GOT3 (cell line): ENCODE measurements around the gene TLCD3B.
"Not testable (repeated sequence)": the region's sequence is repeated elsewhere in the genome, so short reads cannot be mapped to it uniquely, and the experiment has no call there.

Experiments
- DNase-seq: peaks from one replicate; lab custom pipeline; 2025; ENCODE audit warnings: mixed read lengths; lab: John Stamatoyannopoulos, UW

The TLCD3B gene

GRCh38 chr16:30025574-30025973, 5.5 kb downstream of the TLCD3B start:
- no peak for DNase-seq

- no peak for DNase-seq
These were observed 5.9 kb downstream of the TLCD3B start for GRCh38 chr16:30025156-30025555.

- no peak for DNase-seq
These were observed 6.6 kb downstream of the TLCD3B start for GRCh38 chr16:30024451-30024850.

GRCh38 chr16:30023586-30023985, 7.5 kb downstream of the TLCD3B start:
- DNase-seq: no peak

DNA sequence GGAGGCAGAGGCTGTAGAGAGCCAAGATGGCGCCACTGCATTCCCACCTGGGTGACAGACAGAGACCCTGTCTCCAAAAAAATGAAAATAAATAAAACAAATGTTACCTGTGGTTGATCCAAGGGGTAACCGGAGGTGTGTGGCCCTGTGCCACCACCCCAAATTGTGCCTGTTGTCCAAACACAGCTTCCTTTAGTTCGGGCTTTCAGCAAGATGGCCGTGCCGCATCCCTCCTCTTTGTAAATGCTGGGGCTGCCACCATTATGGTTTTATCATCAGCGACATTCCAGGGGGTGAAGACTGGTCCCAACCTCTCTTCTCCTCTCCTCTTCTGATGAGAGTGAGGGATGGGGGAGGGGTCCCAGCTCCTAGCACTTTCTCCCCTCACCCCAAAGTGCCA, 8.2 kb downstream of the TLCD3B start, which contains the start of gene C16orf92:
Gene C16orf92 (plus strand): TSS at position 312 of the 400 bp plus-strand sequence. CDS start 143 bp downstream, outside the sequence.
- no peak for DNase-seq

DNA sequence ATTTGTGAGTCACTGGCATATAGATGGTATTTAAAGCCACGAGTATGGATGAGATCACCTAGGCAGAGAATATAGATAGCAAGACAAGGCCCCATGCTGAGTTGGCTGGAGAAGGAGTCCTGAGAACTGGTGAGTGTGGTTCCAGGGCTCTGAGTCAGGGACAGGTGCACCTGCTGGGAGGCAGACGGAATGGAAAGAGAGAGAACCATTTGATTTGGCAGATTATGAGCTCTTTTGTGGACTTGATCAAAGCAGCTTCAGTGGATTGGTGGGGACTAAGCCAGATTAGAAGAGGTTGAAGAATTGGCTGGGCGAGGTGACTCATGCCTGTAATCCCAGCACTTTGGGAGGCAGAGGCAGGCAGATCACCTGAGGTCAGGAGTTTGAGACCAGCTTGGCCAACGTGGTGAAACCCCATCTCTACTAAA, 12.3 kb downstream of the TLCD3B start:
- no peak for DNase-seq

- not testable (repeated sequence) for DNase-seq
These were observed 13.1 kb downstream of the TLCD3B start for GRCh38 chr16:30017937-30018336.

- DNase-seq: no peak
These were observed 13.8 kb downstream of the TLCD3B start for GRCh38 chr16:30017277-30017656.

- DNase-seq: no peak
These were observed 14.4 kb downstream of the TLCD3B start for GRCh38 chr16:30016555-30017276.

DNA sequence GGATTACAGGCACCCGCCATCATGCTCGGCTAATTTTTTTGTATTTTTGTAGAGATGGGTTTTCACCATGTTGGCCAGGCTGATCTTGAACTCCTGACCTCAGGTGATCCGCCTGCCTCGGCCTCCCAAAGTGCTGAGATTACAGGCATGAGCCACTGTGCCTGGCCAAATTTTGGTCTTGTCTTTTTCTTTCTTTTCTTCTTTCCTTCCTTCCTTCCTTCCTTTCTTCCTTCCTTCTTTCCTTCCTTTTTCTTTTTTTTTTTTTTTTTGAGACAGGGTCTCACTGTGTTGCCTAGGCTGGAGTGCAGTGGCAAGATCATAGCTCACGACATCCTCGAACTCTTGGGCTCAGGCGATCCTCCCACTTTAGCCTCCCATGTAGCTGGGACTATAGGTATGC, 15.6 kb downstream of the TLCD3B start:
- not testable (repeated sequence) for DNase-seq

DNA sequence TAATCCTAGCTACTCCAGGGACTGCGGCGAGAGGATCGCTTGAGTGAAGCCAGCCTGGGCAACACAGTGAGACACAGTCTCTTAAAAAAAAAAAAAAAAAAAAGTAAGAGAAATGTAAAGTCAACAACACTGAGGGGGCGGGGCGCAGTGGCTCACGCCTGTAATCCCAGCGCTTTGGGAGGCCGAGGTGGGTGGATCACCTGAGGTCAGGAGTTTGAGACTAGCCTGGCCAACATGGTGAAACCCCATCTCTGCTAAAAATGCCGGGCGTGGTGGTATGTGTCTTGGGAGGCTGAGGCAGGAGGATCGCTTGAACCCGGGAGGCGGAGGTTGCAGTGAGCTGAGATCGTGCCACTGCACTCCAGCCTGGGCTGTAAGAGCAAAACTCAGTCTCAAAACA, 18.5 kb downstream of the TLCD3B start:
- not testable (repeated sequence) for DNase-seq

- no peak for DNase-seq
These were observed 19.2 kb downstream of the TLCD3B start for GRCh38 chr16:30011714-30012504.

GRCh38 chr16:30010844-30011713, 20.0 kb downstream of the TLCD3B start, which contains the start of gene DOC2A:
Gene DOC2A, minus strand, starts transcription at chr16:30011027. Its CDS starts 805 bp downstream, at chr16:30010222.
- DNase-seq: no peak

- DNase-seq: no peak
These were observed 20.9 kb downstream of the TLCD3B start for GRCh38 chr16:30009990-30010843.

DNA sequence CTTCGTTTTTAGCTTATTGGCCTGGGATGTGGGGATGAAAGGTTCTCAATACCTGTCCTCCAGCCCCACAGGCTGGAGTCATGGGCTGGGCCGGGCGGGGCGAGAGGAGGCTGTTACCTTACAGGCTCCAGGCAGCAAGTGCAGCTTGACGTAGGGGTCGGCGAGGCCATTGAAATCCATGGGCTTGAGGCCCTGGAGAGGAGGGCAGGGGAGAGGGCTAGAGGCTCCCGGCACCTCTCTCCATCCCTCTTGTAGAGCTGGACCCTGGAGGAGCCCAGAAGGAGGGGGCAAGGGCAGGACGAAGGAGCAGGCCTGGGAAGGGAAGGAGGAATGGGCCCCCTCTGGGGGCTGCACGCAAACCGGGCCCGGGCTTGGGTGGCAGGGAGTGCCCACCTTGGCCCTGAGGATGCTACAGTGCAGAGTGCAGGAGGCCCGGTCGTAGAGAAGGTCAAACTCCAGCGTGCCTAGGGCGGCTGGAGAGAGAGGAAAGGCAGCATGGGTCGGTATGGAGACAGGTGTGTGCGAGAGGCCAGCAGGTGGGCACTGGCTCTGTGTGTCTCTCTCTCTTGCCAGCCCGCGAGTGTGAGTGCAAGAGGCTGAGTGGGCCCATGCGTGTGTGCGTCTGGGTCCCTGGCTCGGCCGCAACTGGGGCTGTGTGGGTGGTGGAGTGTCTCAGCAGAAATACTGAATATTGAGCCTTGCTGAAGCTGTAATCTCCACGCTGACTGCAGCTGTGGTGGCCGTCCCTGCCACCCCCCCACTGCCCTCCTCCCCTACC, 21.8 kb downstream of the TLCD3B start:
- no peak for DNase-seq

DNA sequence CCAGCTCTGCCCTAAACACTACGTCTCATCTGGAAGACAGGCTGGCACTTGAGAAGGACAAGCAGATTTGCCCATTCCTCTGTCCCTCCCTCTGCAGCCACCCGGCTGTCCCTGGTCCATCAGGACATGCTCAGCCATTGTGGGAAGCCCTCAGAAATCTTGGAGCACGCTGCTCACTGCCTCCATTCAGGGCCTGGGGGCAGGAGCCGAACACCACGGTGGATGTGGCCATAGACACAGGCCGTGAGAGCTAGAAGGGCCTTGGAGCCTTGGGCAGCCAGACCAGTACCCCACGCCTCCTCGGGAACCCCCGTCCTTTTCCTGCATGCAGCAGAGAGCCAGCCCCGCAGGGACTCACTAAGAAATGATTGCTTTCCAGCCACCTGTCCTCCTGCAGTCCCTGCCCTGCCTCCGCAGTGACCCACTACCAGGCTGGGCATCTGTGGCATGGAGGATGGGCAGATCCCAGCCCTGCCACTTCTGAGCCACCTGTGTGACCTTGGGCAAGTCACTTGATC, 23.6 kb downstream of the TLCD3B start:
- no peak for DNase-seq

DNA sequence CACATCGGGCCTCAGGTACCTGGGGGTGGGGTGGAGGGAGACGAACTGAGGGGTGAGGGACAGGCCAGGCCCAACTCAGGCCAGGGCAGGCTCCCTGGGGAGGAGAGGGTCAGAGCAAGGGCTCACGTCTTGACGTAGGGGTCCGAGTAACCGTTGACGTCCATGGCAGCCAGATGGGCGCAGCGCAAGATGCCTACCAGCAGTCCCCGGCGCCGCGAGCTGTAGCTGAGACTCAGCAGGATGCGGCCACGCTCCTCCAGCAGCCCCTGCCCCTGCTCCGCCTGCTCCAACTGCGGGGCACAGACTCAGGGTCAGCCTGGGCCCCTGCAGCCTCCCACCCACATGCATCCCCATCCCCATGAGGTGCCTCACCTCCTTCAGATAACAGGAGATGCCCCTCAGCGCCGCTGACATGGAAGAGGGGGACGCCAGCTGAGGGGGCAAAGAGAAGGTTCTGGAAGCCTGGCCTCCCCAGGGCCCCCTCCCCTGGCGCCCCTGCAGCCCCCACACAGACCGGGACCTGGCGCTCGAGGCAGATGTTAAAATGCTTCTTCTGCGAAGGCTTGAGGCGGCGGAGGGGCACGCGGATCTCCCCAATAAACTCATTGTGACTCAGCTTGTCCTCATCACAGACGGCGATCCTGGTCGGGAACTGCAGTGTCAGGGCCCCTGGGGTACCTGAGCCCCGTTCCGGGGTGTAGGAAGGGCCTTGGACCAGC, 24.3 kb downstream of the TLCD3B start:
- DNase-seq: no peak

GRCh38 chr16:30006095-30006473, 25.0 kb downstream of the TLCD3B start:
- no peak for DNase-seq

DNA sequence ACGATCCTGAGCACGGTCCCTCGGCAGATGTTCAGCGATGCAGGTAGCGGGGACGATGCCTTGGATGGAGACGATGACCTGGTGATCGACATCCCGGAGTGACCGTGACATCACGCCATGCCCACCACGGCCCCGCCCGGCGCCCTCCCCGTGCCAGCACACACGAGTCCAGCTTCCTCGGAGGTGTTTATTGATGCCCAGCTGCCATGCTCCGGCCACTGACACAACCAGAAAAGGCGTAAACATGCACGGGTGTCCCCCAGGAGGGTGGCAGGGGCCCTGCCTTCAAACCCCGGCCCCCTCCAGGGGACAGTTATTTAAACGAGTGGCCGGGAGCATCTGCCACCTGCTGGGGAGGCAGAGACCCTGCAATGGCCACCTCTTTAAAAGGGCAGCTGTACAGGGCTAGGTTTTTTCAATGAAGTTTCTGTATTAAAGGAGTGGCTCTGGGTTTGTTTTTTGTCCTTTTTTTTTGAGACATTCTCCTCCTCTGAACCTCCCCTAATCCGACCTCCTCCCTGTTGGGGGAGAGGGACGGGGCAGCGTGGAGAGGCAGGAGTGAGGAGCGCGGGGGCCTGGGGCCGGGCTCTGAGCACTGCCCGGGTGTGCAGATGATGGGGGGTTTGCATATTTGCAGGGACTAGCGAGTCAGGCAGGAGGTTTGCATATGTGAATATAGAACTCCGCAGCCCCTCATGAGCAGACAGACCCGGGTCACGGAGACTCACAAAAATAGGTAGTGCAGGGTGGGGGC, 25.6 kb downstream of the TLCD3B start:
- no peak for DNase-seq
